Measurements from ENCODE around the gene TRPV4.

TRPV4 gene

DNA sequence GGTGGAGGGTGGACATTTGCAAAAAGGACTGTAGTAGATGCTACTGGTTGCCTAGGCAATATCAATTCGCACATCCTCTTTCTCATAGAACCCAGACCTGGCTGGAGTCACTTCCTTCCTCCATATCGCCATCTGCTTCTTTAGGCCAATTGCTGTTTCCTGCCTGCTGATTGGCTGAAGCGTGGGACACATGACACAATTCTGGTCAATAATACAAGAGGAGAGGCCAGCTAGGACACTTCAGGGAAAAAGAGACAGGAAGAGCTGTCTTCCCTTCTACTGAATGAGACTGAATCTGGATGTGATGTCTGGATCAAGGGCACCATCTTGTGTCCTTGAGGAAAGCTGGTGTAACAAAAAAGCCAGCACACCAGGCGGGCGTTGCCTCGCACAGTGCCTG, 53.8 kb downstream of the TRPV4 start:
- Histone ChIP-seq H3K36me3 (ENCODE audit: control insufficient read depth in 4 of 4, insufficient read depth in 4 of 4, low read length in 3 of 4) (no peaks in the 10 kb centered on the region), H3K27me3 (replicated peaks in 2 of 5; ENCODE audit: control insufficient read depth in 4 of 5, insufficient read depth in 5 of 5, low read length in 4 of 5) (no peaks in the 10 kb centered on the region), H3K4me1 (ENCODE audit: control extremely low read depth in 1 of 4, control insufficient read depth in 4 of 4, insufficient read depth in 4 of 4, low read length in 3 of 4) (no peaks in the 10 kb centered on the region), H3K4me3 (ENCODE audit: control insufficient read depth in 1 of 7, extremely low read depth in 1 of 7, insufficient read depth in 4 of 7, low read depth in 2 of 7, low read length in 6 of 7) (no peak overlapping the region), H3K27ac (ENCODE audit: insufficient read depth in 1 of 2, low read depth in 1 of 2, low read length in 2 of 2, poor library complexity in 1 of 2, severe bottlenecking in 2 of 2) (no peak overlapping the region), H3K9me3 (ENCODE audit: control extremely low read depth in 1 of 5, control insufficient read depth in 4 of 5, insufficient read depth in 2 of 5, low read depth in 1 of 5, low read length in 4 of 5) (peaks cover 0 to 11% (median 2%) of the 10 kb centered on the region in 5 experiments)
- DNase-seq = no peak
- WGBS (ENCODE audit: insufficient coverage) = 70% methylated on average over 3 of the region's 6 CpGs
- POLR2A ChIA-PET = no interaction called here
- CTCF ChIA-PET = interaction anchor here (1.2 to 10.1 kb wide), 3 partner anchors 11 to 182 kb away, joined by 3 to 85 read pairs (median 4); no protein-coding TSS in a partner anchor

- Histone ChIP-seq H3K36me3 (ENCODE audit: control insufficient read depth in 4 of 4, insufficient read depth in 4 of 4, low read length in 3 of 4) (no peaks in the 10 kb centered on the region), H3K4me1 (ENCODE audit: control extremely low read depth in 1 of 4, control insufficient read depth in 4 of 4, insufficient read depth in 4 of 4, low read length in 3 of 4) (peaks cover 0 to 2% (median under 1%) of the 10 kb centered on the region in 4 experiments), H3K4me3 (ENCODE audit: control insufficient read depth in 1 of 7, extremely low read depth in 1 of 7, insufficient read depth in 4 of 7, low read depth in 2 of 7, low read length in 6 of 7) (no peak overlapping the region), H3K27me3 (replicated peaks in 2 of 5; ENCODE audit: control insufficient read depth in 4 of 5, insufficient read depth in 5 of 5, low read length in 4 of 5) (no peaks in the 10 kb centered on the region), H3K9me3 (ENCODE audit: control extremely low read depth in 1 of 5, control insufficient read depth in 4 of 5, insufficient read depth in 2 of 5, low read depth in 1 of 5, low read length in 4 of 5) (peaks cover 0 to 11% (median 2%) of the 10 kb centered on the region in 5 experiments), H3K27ac (ENCODE audit: insufficient read depth in 1 of 2, low read depth in 1 of 2, low read length in 2 of 2, poor library complexity in 1 of 2, severe bottlenecking in 2 of 2) (no peak overlapping the region)
- DNase-seq = no peak
- WGBS (ENCODE audit: insufficient coverage) = 100% methylated on average over 1 of the region's 1 CpG
- ChIA-PET CTCF (interaction anchor here (7.7 to 10.1 kb wide), 2 partner anchors 181 to 258 kb away, joined by 85 to 101 read pairs; no protein-coding TSS in a partner anchor), POLR2A (no interaction called here)
Observed at GRCh38 chr12:109778684-109779083, 54.5 kb downstream of the TRPV4 start.

DNA sequence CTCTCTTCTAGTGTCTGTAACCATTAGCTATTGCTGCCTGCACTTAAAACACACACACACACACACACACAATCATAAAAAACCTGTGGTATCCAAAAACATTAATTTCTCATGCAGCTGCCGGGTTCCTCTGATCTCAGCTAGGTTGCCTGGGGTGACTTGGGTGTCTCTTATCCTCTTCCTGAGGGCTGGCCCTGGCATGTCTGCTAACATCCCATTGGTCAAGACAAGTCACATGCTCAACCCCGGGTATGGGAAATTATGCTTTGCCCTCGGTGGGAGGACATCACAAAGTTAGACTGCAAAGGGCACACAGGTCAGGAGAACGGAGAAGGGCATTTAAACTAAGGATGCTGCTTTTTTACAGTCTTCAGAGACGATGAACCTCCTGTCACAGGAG, 55.7 kb downstream of the TRPV4 start:
- no peaks in the 10 kb centered on the region for H3K36me3 ChIP-seq (ENCODE audit: control insufficient read depth in 4 of 4, insufficient read depth in 4 of 4, low read length in 3 of 4)
- H3K27me3 ChIP-seq (replicated peaks in 2 of 5; ENCODE audit: control insufficient read depth in 4 of 5, insufficient read depth in 5 of 5, low read length in 4 of 5) = no peaks in the 10 kb centered on the region
- H3K27ac ChIP-seq (ENCODE audit: insufficient read depth in 1 of 2, low read depth in 1 of 2, low read length in 2 of 2, poor library complexity in 1 of 2, severe bottlenecking in 2 of 2) = no peak overlapping the region
- 31% methylated on average over 3 of the region's 5 CpGs for WGBS (ENCODE audit: insufficient coverage)
- ChIA-PET CTCF (interaction anchor here (1.0 to 10.1 kb wide), 6 partner anchors 169 to 349 kb away, joined by 3 to 101 read pairs (median 6); no protein-coding TSS in a partner anchor), POLR2A (no interaction called here)
- H3K4me3 ChIP-seq (ENCODE audit: control insufficient read depth in 1 of 7, extremely low read depth in 1 of 7, insufficient read depth in 4 of 7, low read depth in 2 of 7, low read length in 6 of 7) = no peak overlapping the region
- H3K4me1 ChIP-seq (ENCODE audit: control extremely low read depth in 1 of 4, control insufficient read depth in 4 of 4, insufficient read depth in 4 of 4, low read length in 3 of 4) = peaks cover 0 to 9% (median 4%) of the 10 kb centered on the region in 4 experiments
- peaks cover 0 to 11% (median 2%) of the 10 kb centered on the region in 5 experiments for H3K9me3 ChIP-seq (ENCODE audit: control extremely low read depth in 1 of 5, control insufficient read depth in 4 of 5, insufficient read depth in 2 of 5, low read depth in 1 of 5, low read length in 4 of 5)
- DNase-seq = peak in 2 of 3 donors; percentile 34 to 38

DNA sequence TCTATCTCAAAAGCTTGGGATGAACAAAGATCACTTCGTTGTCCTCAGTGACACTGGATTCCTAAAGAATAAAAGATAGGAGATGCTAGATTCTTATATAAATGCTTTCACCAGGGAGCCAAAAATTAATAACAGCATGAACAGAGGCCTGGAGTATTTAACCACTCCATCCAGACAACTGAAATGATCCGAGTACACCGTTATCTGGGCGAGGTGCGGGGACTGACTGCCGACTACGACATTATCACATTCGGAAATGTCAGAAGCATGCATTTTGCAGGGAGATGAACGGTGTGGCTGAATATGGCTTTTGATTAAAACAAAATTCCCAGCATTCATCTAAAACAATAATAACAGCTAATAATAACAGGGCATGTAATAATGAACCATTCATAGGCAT, 56.6 kb downstream of the TRPV4 start:
- Histone ChIP-seq H3K27me3 (replicated peaks in 2 of 5; ENCODE audit: control insufficient read depth in 4 of 5, insufficient read depth in 5 of 5, low read length in 4 of 5) (no peaks in the 10 kb centered on the region), H3K36me3 (ENCODE audit: control insufficient read depth in 4 of 4, insufficient read depth in 4 of 4, low read length in 3 of 4) (no peaks in the 10 kb centered on the region), H3K4me3 (ENCODE audit: control insufficient read depth in 1 of 7, extremely low read depth in 1 of 7, insufficient read depth in 4 of 7, low read depth in 2 of 7, low read length in 6 of 7) (no peak overlapping the region), H3K9me3 (ENCODE audit: control extremely low read depth in 1 of 5, control insufficient read depth in 4 of 5, insufficient read depth in 2 of 5, low read depth in 1 of 5, low read length in 4 of 5) (peaks cover 0 to 9% (median 2%) of the 10 kb centered on the region in 5 experiments), H3K4me1 (ENCODE audit: control extremely low read depth in 1 of 4, control insufficient read depth in 4 of 4, insufficient read depth in 4 of 4, low read length in 3 of 4) (peaks cover 0 to 9% (median 4%) of the 10 kb centered on the region in 4 experiments), H3K27ac (ENCODE audit: insufficient read depth in 1 of 2, low read depth in 1 of 2, low read length in 2 of 2, poor library complexity in 1 of 2, severe bottlenecking in 2 of 2) (no peak overlapping the region)
- CTCF ChIA-PET = interaction anchor here (0.8 to 10.1 kb wide), 9 partner anchors 12 to 349 kb away, joined by 3 to 101 read pairs (median 4); no protein-coding TSS in a partner anchor
- WGBS (ENCODE audit: insufficient coverage) = no CpG with 5 or more reads among the region's 9 CpGs
- POLR2A ChIA-PET = no interaction called here
- DNase-seq = no peak

DNA sequence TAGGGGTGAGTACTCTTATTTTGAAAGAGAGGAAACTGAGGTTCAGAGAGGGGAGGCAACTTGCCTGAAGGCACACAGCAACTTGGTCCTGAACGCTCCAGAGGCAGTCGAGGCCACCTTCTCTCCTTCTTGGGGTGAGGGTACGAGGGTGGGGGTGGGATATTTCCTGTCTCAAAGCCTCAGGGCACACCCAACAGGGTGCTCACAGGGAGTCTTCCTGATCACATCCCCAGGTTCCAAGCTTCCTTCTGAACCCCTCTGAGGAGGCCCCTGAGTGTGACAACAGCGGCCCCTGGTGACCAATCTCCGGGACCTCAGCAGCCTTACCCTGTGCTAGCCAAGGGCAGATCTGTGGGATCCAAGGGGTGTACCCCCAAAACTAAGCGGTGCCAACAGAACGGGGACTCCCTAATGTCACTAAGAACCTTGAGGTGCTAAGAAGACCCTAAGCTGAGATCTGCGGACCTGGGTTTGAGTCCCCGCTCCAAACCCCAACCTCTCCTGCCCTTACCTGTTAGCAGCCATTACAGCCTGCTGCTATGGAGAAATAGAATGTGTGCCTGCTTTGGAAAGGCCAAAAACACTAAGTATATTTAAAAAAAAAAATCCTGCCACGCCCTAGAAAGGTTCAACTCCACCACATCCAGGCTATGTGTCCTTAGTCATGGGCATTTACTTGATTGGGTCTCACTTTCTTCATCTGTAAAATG, 57.9 kb downstream of the TRPV4 start:
- no peaks in the 10 kb centered on the region for H3K36me3 ChIP-seq (ENCODE audit: control insufficient read depth in 4 of 4, insufficient read depth in 4 of 4, low read length in 3 of 4)
- no peak overlapping the region for H3K4me3 ChIP-seq (ENCODE audit: control insufficient read depth in 1 of 7, extremely low read depth in 1 of 7, insufficient read depth in 4 of 7, low read depth in 2 of 7, low read length in 6 of 7)
- POLR2A ChIA-PET = no interaction called here
- peaks cover 0 to 9% (median 4%) of the 10 kb centered on the region in 4 experiments for H3K4me1 ChIP-seq (ENCODE audit: control extremely low read depth in 1 of 4, control insufficient read depth in 4 of 4, insufficient read depth in 4 of 4, low read length in 3 of 4)
- no peaks in the 10 kb centered on the region for H3K27me3 ChIP-seq (replicated peaks in 2 of 5; ENCODE audit: control insufficient read depth in 4 of 5, insufficient read depth in 5 of 5, low read length in 4 of 5)
- peaks cover 0 to 9% (median 2%) of the 10 kb centered on the region in 5 experiments for H3K9me3 ChIP-seq (ENCODE audit: control extremely low read depth in 1 of 5, control insufficient read depth in 4 of 5, insufficient read depth in 2 of 5, low read depth in 1 of 5, low read length in 4 of 5)
- no peak overlapping the region for H3K27ac ChIP-seq (ENCODE audit: insufficient read depth in 1 of 2, low read depth in 1 of 2, low read length in 2 of 2, poor library complexity in 1 of 2, severe bottlenecking in 2 of 2)
- peak; percentile 64 to 81 (median 76) for DNase-seq
- CTCF ChIA-PET = interaction anchor here (0.6 to 10.1 kb wide), 11 partner anchors 13 to 292 kb away, joined by 3 to 101 read pairs (median 3); no protein-coding TSS in a partner anchor
- WGBS (ENCODE audit: insufficient coverage) = 3% methylated on average over 6 of the region's 10 CpGs

GRCh38 chr12:109773384-109774011, 59.7 kb downstream of the TRPV4 start:
- DNase-seq = peak in 2 of 3 donors; percentile 35 to 41
- WGBS (ENCODE audit: insufficient coverage) = 32% methylated on average over 14 of the region's 21 CpGs
- no peaks in the 10 kb centered on the region for H3K27me3 ChIP-seq (replicated peaks in 2 of 5; ENCODE audit: control insufficient read depth in 4 of 5, insufficient read depth in 5 of 5, low read length in 4 of 5)
- peaks cover 0 to 2% (median 0%) of the 10 kb centered on the region in 5 experiments for H3K9me3 ChIP-seq (ENCODE audit: control extremely low read depth in 1 of 5, control insufficient read depth in 4 of 5, insufficient read depth in 2 of 5, low read depth in 1 of 5, low read length in 4 of 5)
- H3K4me1 ChIP-seq (ENCODE audit: control extremely low read depth in 1 of 4, control insufficient read depth in 4 of 4, insufficient read depth in 4 of 4, low read length in 3 of 4) = peaks cover 0 to 9% (median 4%) of the 10 kb centered on the region in 4 experiments
- ChIA-PET POLR2A (interaction anchor here (1.2 to 1.7 kb wide), 2 partner anchors 11 to 59 kb away, joined by 4 read pairs; no protein-coding TSS in a partner anchor), CTCF (interaction anchor here (1.0 to 10.1 kb wide), 5 partner anchors 9 to 252 kb away, joined by 3 to 101 read pairs (median 8); no protein-coding TSS in a partner anchor)
- H3K27ac ChIP-seq (ENCODE audit: insufficient read depth in 1 of 2, low read depth in 1 of 2, low read length in 2 of 2, poor library complexity in 1 of 2, severe bottlenecking in 2 of 2) = no peak overlapping the region
- H3K4me3 ChIP-seq (ENCODE audit: control insufficient read depth in 1 of 7, extremely low read depth in 1 of 7, insufficient read depth in 4 of 7, low read depth in 2 of 7, low read length in 6 of 7) = peak overlapping the region in 2 of 7 experiments; percentile 34 to 50
- no peaks in the 10 kb centered on the region for H3K36me3 ChIP-seq (ENCODE audit: control insufficient read depth in 4 of 4, insufficient read depth in 4 of 4, low read length in 3 of 4)

All from common myeloid progenitor, CD34-positive (primary cell).